Mucosa of rectum (tissue), 2 donors: ENCODE results near the gene ADGB.
"Not testable (repeated sequence)": the region's sequence is repeated elsewhere in the genome, so short reads cannot be mapped to it uniquely, and the experiment has no call there.

Experiments used
- H3K27ac ChIP-seq, 2 donors: one replicate each; pipeline ENCODE4 v1.7.0; 2013; ENCODE audit warnings: inconsistent platforms in 2 of 2, low read depth in 2 of 2, low read length in 2 of 2
- H3K27me3 ChIP-seq, 2 donors: one replicate each; pipeline ENCODE4 v1.7.0; 2013; ENCODE audit warnings: low read length in 2 of 2; ENCODE audit not compliant: control insufficient read depth in 2 of 2, insufficient read depth in 2 of 2
- H3K36me3 ChIP-seq, 2 donors: one replicate each; pipeline ENCODE4 v1.7.0; 2013; ENCODE audit warnings: low read length in 2 of 2; ENCODE audit not compliant: control insufficient read depth in 2 of 2, insufficient read depth in 2 of 2
- H3K4me1 ChIP-seq, 2 donors: one replicate each; pipeline ENCODE4 v1.7.0; 2013; ENCODE audit warnings: low read length in 2 of 2, mild to moderate bottlenecking in 1 of 2; ENCODE audit not compliant: control insufficient read depth in 2 of 2, insufficient read depth in 2 of 2
- H3K4me3 ChIP-seq, 2 donors: one replicate each; pipeline ENCODE4 v1.7.0; 2013; ENCODE audit warnings: low read length in 2 of 2
- H3K9ac ChIP-seq, 2 donors: one replicate each; pipeline ENCODE4 v1.7.0; 2013; ENCODE audit warnings: low read length in 2 of 2, low read depth in 1 of 2, mild to moderate bottlenecking in 1 of 2
- H3K9me3 ChIP-seq, 2 donors: one replicate each; pipeline ENCODE4 v1.7.0; 2013; ENCODE audit warnings: low read length in 2 of 2; ENCODE audit not compliant: control insufficient read depth in 2 of 2
- donor health status: healthy.
- donor health status: Normal muscosa, but diverticular disease.

The ADGB gene

GRCh38 chr6:146781836-146782235, 183.1 kb downstream of the ADGB start:
- Histone ChIP-seq H3K4me1 (no peaks in the 10 kb centered on the region), H3K9ac (no peak overlapping the region), H3K27ac (no peak overlapping the region), H3K27me3 (no peaks in the 10 kb centered on the region), H3K4me3 (no peak overlapping the region), H3K36me3 (no peaks in the 10 kb centered on the region), H3K9me3 (no peaks in the 10 kb centered on the region)

GRCh38 chr6:146785001-146785585, 186.3 kb downstream of the ADGB start:
- Histone ChIP-seq H3K27me3 (no peaks in the 10 kb centered on the region), H3K27ac (no peak overlapping the region), H3K4me3 (no peak overlapping the region), H3K4me1 (no peaks in the 10 kb centered on the region), H3K36me3 (no peaks in the 10 kb centered on the region), H3K9ac (no peak overlapping the region), H3K9me3 (no peaks in the 10 kb centered on the region)

GRCh38 chr6:146787876-146788508, 189.2 kb downstream of the ADGB start:
- Histone ChIP-seq H3K9ac (no peak overlapping the region), H3K36me3 (no peaks in the 10 kb centered on the region), H3K9me3 (no peaks in the 10 kb centered on the region), H3K27ac (no peak overlapping the region), H3K4me3 (no peak overlapping the region), H3K27me3 (no peaks in the 10 kb centered on the region), H3K4me1 (no peaks in the 10 kb centered on the region)

GRCh38 chr6:146790561-146791091, 191.9 kb downstream of the ADGB start:
- H3K9ac ChIP-seq, result no peak overlapping the region
- H3K4me3 ChIP-seq, result no peak overlapping the region
- H3K27me3 ChIP-seq, result no peaks in the 10 kb centered on the region
- H3K27ac ChIP-seq, result no peak overlapping the region
- H3K4me1 ChIP-seq, result no peaks in the 10 kb centered on the region
- H3K36me3 ChIP-seq, result no peaks in the 10 kb centered on the region
- H3K9me3 ChIP-seq, result no peaks in the 10 kb centered on the region

- H3K27me3 ChIP-seq, result no peaks in the 10 kb centered on the region
- H3K27ac ChIP-seq, result no peak overlapping the region
- H3K36me3 ChIP-seq, result no peaks in the 10 kb centered on the region
- H3K4me1 ChIP-seq, result no peaks in the 10 kb centered on the region
- no peaks in the 10 kb centered on the region for H3K9me3 ChIP-seq
- no peak overlapping the region for H3K9ac ChIP-seq
- no peak overlapping the region for H3K4me3 ChIP-seq
These were observed 193.2 kb downstream of the ADGB start for GRCh38 chr6:146791930-146792329.

GRCh38 chr6:146793218-146793617, 194.4 kb downstream of the ADGB start:
- H3K36me3 ChIP-seq, H3K9ac ChIP-seq, H3K27me3 ChIP-seq, H3K9me3 ChIP-seq, H3K27ac ChIP-seq, H3K4me1 ChIP-seq, H3K4me3 ChIP-seq: not testable (repeated sequence)

- Histone ChIP-seq H3K27me3 (no peaks in the 10 kb centered on the region), H3K4me3 (no peak overlapping the region), H3K4me1 (no peaks in the 10 kb centered on the region), H3K9ac (no peak overlapping the region), H3K36me3 (no peaks in the 10 kb centered on the region), H3K9me3 (no peaks in the 10 kb centered on the region), H3K27ac (no peak overlapping the region)
These were observed 196.8 kb downstream of the ADGB start for GRCh38 chr6:146795479-146796133.

- H3K4me3 ChIP-seq, H3K9ac ChIP-seq, H3K27ac ChIP-seq, H3K4me1 ChIP-seq, H3K27me3 ChIP-seq, H3K36me3 ChIP-seq, H3K9me3 ChIP-seq: not testable (repeated sequence)
These were observed 204.4 kb downstream of the ADGB start for GRCh38 chr6:146803167-146803566.

- Histone ChIP-seq H3K4me1 (no peaks in the 10 kb centered on the region), H3K27me3 (no peaks in the 10 kb centered on the region), H3K4me3 (no peak overlapping the region), H3K27ac (no peak overlapping the region), H3K36me3 (no peaks in the 10 kb centered on the region), H3K9ac (no peak overlapping the region), H3K9me3 (no peaks in the 10 kb centered on the region)
These were observed 204.8 kb downstream of the ADGB start for GRCh38 chr6:146803601-146804000.

GRCh38 chr6:146805546-146806325, 207.0 kb downstream of the ADGB start:
- H3K9ac ChIP-seq, result no peak overlapping the region
- no peaks in the 10 kb centered on the region for H3K4me1 ChIP-seq
- no peak overlapping the region for H3K27ac ChIP-seq
- H3K27me3 ChIP-seq, result no peaks in the 10 kb centered on the region
- no peak overlapping the region for H3K4me3 ChIP-seq
- H3K9me3 ChIP-seq, result no peaks in the 10 kb centered on the region
- no peaks in the 10 kb centered on the region for H3K36me3 ChIP-seq
